Loucy (cell line): ENCODE data around the gene TMEM250.

Experiments
- H2AFZ ChIP-seq: fragments of 200-600 bp; sonication (generic); 2 replicates; pipeline ENCODE4 v1.6.0; 2016; ENCODE audit warnings: antibody characterized with exemption, mild to moderate bottlenecking, low read length, moderate library complexity
- H3F3A ChIP-seq: fragments of 200-600 bp; 2 replicates; pipeline ENCODE4 v1.6.0; 2016; ENCODE audit warnings: antibody characterized with exemption, low read depth, mild to moderate bottlenecking
- H3K27me3 ChIP-seq: fragments of 200-600 bp; sonication (generic); 2 replicates; pipeline ENCODE4 v1.6.1; 2014; ENCODE audit warnings: low read length, mild to moderate bottlenecking; ENCODE audit not compliant: insufficient read depth, poor library complexity, severe bottlenecking
- H3K36me3 ChIP-seq: fragments of 200-600 bp; sonication (generic); 2 replicates; pipeline ENCODE4 v1.6.1; 2016; ENCODE audit warnings: low read length; ENCODE audit not compliant: insufficient read depth
- H3K4me1 ChIP-seq: fragments of 200-600 bp; sonication (generic); 2 replicates; pipeline ENCODE4 v1.5.1; 2014; ENCODE audit warnings: low read length, mild to moderate bottlenecking; ENCODE audit not compliant: insufficient read depth, poor library complexity, severe bottlenecking
- H3K4me2 ChIP-seq: fragments of 200-600 bp; sonication (generic); 2 replicates; pipeline ENCODE4 v1.6.0; 2014; ENCODE audit warnings: antibody characterized with exemption, low read length, low read depth, mild to moderate bottlenecking; ENCODE audit not compliant: poor library complexity, severe bottlenecking
- H3K4me3 ChIP-seq: fragments of 200-600 bp; sonication (generic); 2 replicates; pipeline ENCODE4 v1.5.1; 2014; ENCODE audit warnings: low read length, mild to moderate bottlenecking, mixed read lengths; ENCODE audit not compliant: poor library complexity, severe bottlenecking
- H3K79me2 ChIP-seq: fragments of 200-600 bp; sonication (generic); 2 replicates; pipeline ENCODE4 v1.6.1; 2014; ENCODE audit warnings: low read length; ENCODE audit not compliant: insufficient read depth
- H3K9ac ChIP-seq: fragments of 200-600 bp; sonication (generic); 2 replicates; pipeline ENCODE4 v1.6.0; 2014; ENCODE audit warnings: mild to moderate bottlenecking, low read depth, low read length, moderate library complexity; ENCODE audit not compliant: poor library complexity, severe bottlenecking
- H3K9me2 ChIP-seq: fragments of 200-600 bp; sonication (generic); replicated peaks from 2 replicates; pipeline ENCODE4 v1.6.1; 2016; ENCODE audit warnings: low read depth, low read length, mixed read lengths
- H3K9me3 ChIP-seq: fragments of 200-600 bp; sonication (generic); 2 replicates; pipeline ENCODE4 v1.6.1; 2014; ENCODE audit warnings: mild to moderate bottlenecking, antibody characterized with exemption, low read length, low read depth; ENCODE audit not compliant: insufficient read depth
- H4K20me1 ChIP-seq: fragments of 200-600 bp; sonication (generic); 2 replicates; pipeline ENCODE4 v1.6.0; 2014; ENCODE audit warnings: antibody characterized with exemption, low read length, mild to moderate bottlenecking; ENCODE audit not compliant: insufficient read depth, poor library complexity, severe bottlenecking
- CTCF ChIP-seq: fragments of 200-600 bp; sonication (generic); conservative IDR thresholded peaks from 2 replicates; pipeline ENCODE4 v1.5.1; 2014; ENCODE audit warnings: mild to moderate bottlenecking, antibody characterized with exemption, low read length
- EZH2phosphoT487 ChIP-seq: fragments of 200-600 bp; IDR thresholded peaks from 2 replicates; pipeline ENCODE4 v1.6.1; 2018; ENCODE audit warnings: antibody characterized with exemption, mild to moderate bottlenecking, moderate library complexity, borderline replicate concordance

TMEM250 gene

GRCh38 chr9:136079211-136079915, 39.3 kb downstream of the TMEM250 start:
- H3K9me2 ChIP-seq = no peaks in the 10 kb centered on the region
- H3K36me3 ChIP-seq = no peaks in the 10 kb centered on the region
- H3K4me3 ChIP-seq = no peak overlapping the region
- TF ChIP-seq EZH2phosphoT487 = no peak
- TF ChIP-seq CTCF = no peak
- no peak overlapping the region for H3K9ac ChIP-seq
- no peaks in the 10 kb centered on the region for H3K9me3 ChIP-seq
- no peaks in the 10 kb centered on the region for H3K79me2 ChIP-seq
- H3F3A ChIP-seq = no peaks in the 10 kb centered on the region
- H2AFZ ChIP-seq = no peak overlapping the region
- H4K20me1 ChIP-seq = no peaks in the 10 kb centered on the region
- no peaks in the 10 kb centered on the region for H3K27me3 ChIP-seq
- peaks cover 6% of the 10 kb centered on the region for H3K4me1 ChIP-seq
- H3K4me2 ChIP-seq = no peak overlapping the region

- Histone ChIP-seq H3K79me2 (no peaks in the 10 kb centered on the region), H3K4me1 (peaks cover 6% of the 10 kb centered on the region), H4K20me1 (no peaks in the 10 kb centered on the region)
These were observed 40.1 kb downstream of the TMEM250 start for GRCh38 chr9:136078498-136079011.

GRCh38 chr9:136078024-136078423, 40.7 kb downstream of the TMEM250 start:
- no peaks in the 10 kb centered on the region for H3K79me2 ChIP-seq

More at GRCh38 chr9:136078498-136079011, 40.1 kb downstream of the TMEM250 start:
- TF ChIP-seq CTCF (no peak), EZH2phosphoT487 (no peak)
- H2AFZ ChIP-seq = no peak overlapping the region
- H3K27me3 ChIP-seq = no peaks in the 10 kb centered on the region
- H3K9me3 ChIP-seq = no peaks in the 10 kb centered on the region
- H3K4me3 ChIP-seq = no peak overlapping the region
- no peaks in the 10 kb centered on the region for H3K9me2 ChIP-seq
- no peak overlapping the region for H3K4me2 ChIP-seq
- no peaks in the 10 kb centered on the region for H3K36me3 ChIP-seq
- H3K9ac ChIP-seq = no peak overlapping the region
- H3F3A ChIP-seq = no peaks in the 10 kb centered on the region

More at GRCh38 chr9:136078024-136078423, 40.7 kb downstream of the TMEM250 start:
- H3K9me2 ChIP-seq = no peaks in the 10 kb centered on the region
- H3K4me1 ChIP-seq = peaks cover 6% of the 10 kb centered on the region
- H3K9me3 ChIP-seq = no peaks in the 10 kb centered on the region
- no peak overlapping the region for H2AFZ ChIP-seq
- no peaks in the 10 kb centered on the region for H3K36me3 ChIP-seq
- H4K20me1 ChIP-seq = no peaks in the 10 kb centered on the region
- TF ChIP-seq EZH2phosphoT487 = no peak
- no peak for TF ChIP-seq CTCF
- no peaks in the 10 kb centered on the region for H3F3A ChIP-seq
- no peak overlapping the region for H3K4me3 ChIP-seq
- no peak overlapping the region for H3K9ac ChIP-seq
- no peak overlapping the region for H3K4me2 ChIP-seq
- H3K27me3 ChIP-seq = no peaks in the 10 kb centered on the region
